Ovary (tissue), 9 donors: ENCODE data around the gene FILIP1L. TPM values are rescaled to one million over a fixed set of nuclear protein-coding genes. Genes with fewer than 3 reads are reported as not detected.
A peak's percentile ranks its signal among the peaks of the same experiment; 100 is the strongest.
"Not testable (repeated sequence)": the region's sequence is repeated elsewhere in the genome, so short reads cannot be mapped to it uniquely, and the experiment has no call there.

Source experiments
- DNase-seq, 5 donors: peaks; one replicate each; pipeline ENCODE4 v3.0.0-alpha.2; 2019 to 2020
- H3K27ac ChIP-seq, 2 donors: fragments of 200-600 bp; one replicate each; pipeline versions ENCODE4 v1.5.1 to v1.8.0; 2019 to 2022
- H3K27me3 ChIP-seq: fragments of 200-600 bp; one replicate; pipeline ENCODE4 v1.8.0; 2022
- H3K36me3 ChIP-seq: fragments of 200-600 bp; sonication (generic); one replicate; pipeline ENCODE4 v1.5.1; 2019
- H3K4me1 ChIP-seq: one replicate; pipeline ENCODE4 v1.8.1; 2013; ENCODE audit warnings: mild to moderate bottlenecking, moderate library complexity; ENCODE audit not compliant: insufficient read depth
- H3K4me3 ChIP-seq: fragments of 200-600 bp; sonication (generic); one replicate; pipeline ENCODE4 v1.5.1; 2017
- H3K9me3 ChIP-seq, 2 donors: fragments of 200-600 bp in 1 of 2; sonication (generic) in 1 of 2; one replicate each; pipeline versions ENCODE4 v1.5.1 to v1.8.1; 2013 to 2019; ENCODE audit warnings: mild to moderate bottlenecking in 1 of 2, moderate library complexity in 1 of 2
- EP300 ChIP-seq: sonication (generic); formaldehyde crosslinking; IDR thresholded peaks from one replicate; pipeline ENCODE4 v1.6.1; 2017; ENCODE audit warnings: antibody characterized with exemption
- POLR2A ChIP-seq: fragments of 450-650 bp; IDR thresholded peaks from one replicate; pipeline ENCODE4 v1.6.1; 2017; ENCODE audit warnings: antibody characterized with exemption, mild to moderate bottlenecking, moderate library complexity
- WGBS, 3 donors: extraction: QIAGEN DNeasy Blood & Tissue Kit in 1 of 3; methylation state at CpG; one replicate each; pipeline versions ENCODE4 v1.1.5 to v1.1.7; 2013 to 2017; 5-methylcytosine and 5-hydroxymethylcytosine counted together
- intact Hi-C, 4 donors: fragments of 100-400 bp; cut with DNase I; formaldehyde crosslinking; loops; one replicate each; pipeline versions ENCODE4 v1.11.0 to v1.15.1; 2022 to 2023
- polyA plus RNA-seq, 2 donors: library from polyadenylated mRNA; stranded (reverse); fragments of 200-250 nt in 1 of 2; fragments of 350-450 nt in 1 of 2; fragmentation: Illumina TruSeq in 1 of 2; extraction: RNeasy Lipid Tissue Mini Kit (QIAGEN cat#74804) in 1 of 2; gene quantifications; one replicate each; pipeline ENCODE4 v1.2.3, GENCODE V29; 2013 to 2014
- total RNA-seq, 7 donors: library from RNA; depleted of rRNA in 2 of 7; stranded (reverse); fragments of >200 nt in 2 of 7; fragmentation: NEBNext Ultra II Directional in 3 of 7; extraction: Animal tissue kit (Norgen Biotek cat#: 25700) in 3 of 7; gene quantifications; one replicate each; pipeline versions ENCODE4 v1.1.0 to v1.2.4, GENCODE V29; 2016 to 2023
- TF ChIP-seq, protein P1 (sequence below), 3 donors: fragments of 450-650 bp in 2 of 3; fragments of 200-600 bp in 1 of 3; IDR thresholded peaks; one replicate each; pipeline versions ENCODE4 v1.5.1 to v1.8.0; 2016 to 2022; ENCODE audit warnings: antibody characterized with exemption in 3 of 3, mild to moderate bottlenecking in 1 of 3
- donor health status: DM: no; HTN: no; CAD: no; lungs with moderate emphysema.
- donor health status: DM: no; HTN: no; CAD: no.
- donor health status: Bipolar disorder and iron deficiency.
- donor health status: DM: yes; HTN: yes; CAD: no.
- donor health status: DM: no; HTN: no; CAD: no.
- donor health status: DM: yes; HTN: yes; CAD: no.

FILIP1L gene
- total and polyA plus RNA-seq, 9 donors, result 23.7 to 174 (median 110) TPM

DNA sequence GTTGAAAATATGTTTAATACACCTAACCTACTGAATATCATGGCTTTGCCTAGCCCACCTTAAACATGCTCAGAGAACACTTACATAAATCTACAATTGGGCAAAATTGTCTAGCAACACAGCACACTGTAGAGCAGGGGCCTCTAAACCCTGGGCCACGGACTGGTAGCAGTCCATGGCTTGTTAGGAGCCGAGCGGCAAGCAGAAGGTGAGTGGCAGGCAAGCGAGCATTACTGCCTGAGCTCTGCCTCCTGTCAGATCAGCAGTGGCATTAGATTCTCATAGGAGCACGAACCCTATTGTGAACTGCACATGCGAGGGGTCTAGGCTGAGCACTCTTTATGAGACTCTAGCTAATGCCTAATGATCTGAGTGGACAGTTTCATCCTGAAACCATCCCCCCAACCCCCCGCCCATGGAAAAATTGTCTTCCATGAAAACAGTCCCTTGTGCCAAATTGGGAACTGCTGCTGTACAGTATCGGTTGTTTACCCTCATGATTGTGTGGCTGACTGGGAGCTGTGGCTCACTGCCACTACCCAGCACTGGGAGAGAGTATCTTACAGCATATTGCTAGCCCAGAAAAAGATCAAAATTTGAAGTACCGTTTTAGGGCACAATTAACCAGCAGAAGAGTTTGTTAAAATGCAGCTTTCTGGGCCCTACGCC lies 270.6 kb downstream of the FILIP1L start:
- peak overlapping the region; percentile 60 to 69 for H3K27ac ChIP-seq
- peak in 4 of 5 donors; percentile 21 to 45 (median 42) for DNase-seq
- no peaks in the 10 kb centered on the region for H3K9me3 ChIP-seq
- no peak for TF ChIP-seq EP300
- TF ChIP-seq POLR2A, result no peak
- TF ChIP-seq, protein P1, sequence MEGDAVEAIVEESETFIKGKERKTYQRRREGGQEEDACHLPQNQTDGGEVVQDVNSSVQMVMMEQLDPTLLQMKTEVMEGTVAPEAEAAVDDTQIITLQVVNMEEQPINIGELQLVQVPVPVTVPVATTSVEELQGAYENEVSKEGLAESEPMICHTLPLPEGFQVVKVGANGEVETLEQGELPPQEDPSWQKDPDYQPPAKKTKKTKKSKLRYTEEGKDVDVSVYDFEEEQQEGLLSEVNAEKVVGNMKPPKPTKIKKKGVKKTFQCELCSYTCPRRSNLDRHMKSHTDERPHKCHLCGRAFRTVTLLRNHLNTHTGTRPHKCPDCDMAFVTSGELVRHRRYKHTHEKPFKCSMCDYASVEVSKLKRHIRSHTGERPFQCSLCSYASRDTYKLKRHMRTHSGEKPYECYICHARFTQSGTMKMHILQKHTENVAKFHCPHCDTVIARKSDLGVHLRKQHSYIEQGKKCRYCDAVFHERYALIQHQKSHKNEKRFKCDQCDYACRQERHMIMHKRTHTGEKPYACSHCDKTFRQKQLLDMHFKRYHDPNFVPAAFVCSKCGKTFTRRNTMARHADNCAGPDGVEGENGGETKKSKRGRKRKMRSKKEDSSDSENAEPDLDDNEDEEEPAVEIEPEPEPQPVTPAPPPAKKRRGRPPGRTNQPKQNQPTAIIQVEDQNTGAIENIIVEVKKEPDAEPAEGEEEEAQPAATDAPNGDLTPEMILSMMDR (IDR thresholded peaks at IDR 0.05), result no peak
- intact Hi-C loops, result loop anchor here in 2 of 4 donors (5.0 kb wide), 1 partner anchor 414 kb away; no protein-coding TSS in a partner anchor
- no peaks in the 10 kb centered on the region for H3K27me3 ChIP-seq
- no peaks in the 10 kb centered on the region for H3K36me3 ChIP-seq
- no peak overlapping the region for H3K4me3 ChIP-seq
- WGBS, 3 donors, result 20 to 23% (median 23%) methylated on average over 10 of the region's 10 CpGs
- H3K4me1 ChIP-seq, result peaks cover 8% of the 10 kb centered on the region

DNA sequence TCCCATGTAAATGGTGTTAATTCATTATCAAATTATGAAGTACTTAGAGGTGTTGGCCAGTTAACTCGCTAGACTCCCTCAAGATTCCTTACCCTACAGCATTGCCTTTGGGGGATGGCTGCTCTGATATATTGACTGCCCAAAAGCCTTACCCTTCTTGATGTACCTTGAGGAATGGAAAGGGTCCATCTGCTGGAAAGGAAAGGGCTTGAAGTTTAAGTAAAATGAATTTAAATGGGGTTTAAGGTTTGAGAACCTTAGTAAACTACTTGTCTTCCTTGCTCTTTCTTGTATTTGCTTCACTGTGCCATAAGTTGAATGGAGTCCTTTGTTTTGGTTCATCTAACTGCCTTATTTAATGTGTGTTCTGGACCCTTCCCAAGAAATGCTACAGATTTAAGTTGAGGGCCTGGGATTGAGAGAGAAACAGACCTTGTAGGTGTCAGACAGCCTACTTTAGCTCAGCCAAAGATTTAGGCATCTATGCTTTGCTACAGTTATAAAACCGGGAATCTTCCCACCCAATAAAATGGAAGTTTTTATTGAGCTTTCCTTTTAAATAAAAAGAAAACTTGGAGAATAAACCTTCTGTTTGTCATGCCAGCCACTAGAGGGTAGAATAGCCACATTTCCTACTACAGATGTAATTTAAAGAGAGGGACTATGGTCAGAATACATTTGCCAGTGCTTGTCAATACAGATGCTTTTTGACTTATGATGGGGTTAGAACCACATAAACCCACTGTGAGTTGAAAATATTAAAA lies 271.3 kb downstream of the FILIP1L start:
- no peaks in the 10 kb centered on the region for H3K27me3 ChIP-seq
- H3K36me3 ChIP-seq, result no peaks in the 10 kb centered on the region
- no peak for DNase-seq
- H3K9me3 ChIP-seq, result no peaks in the 10 kb centered on the region
- 44 to 48% (median 44%) methylated on average over 2 of the region's 2 CpGs for WGBS, 3 donors
- H3K4me1 ChIP-seq, result peaks cover 8% of the 10 kb centered on the region
- H3K4me3 ChIP-seq, result no peak overlapping the region
- TF ChIP-seq, protein P1 (IDR thresholded peaks at IDR 0.05), result peak in 2 of 3 donors; percentile 80 to 82
- no peak for TF ChIP-seq EP300
- peak overlapping the region in 1 of 2 donors; percentile 69 for H3K27ac ChIP-seq
- intact Hi-C loops, result loop anchor here in 2 of 4 donors (5.0 kb wide), 1 partner anchor 414 kb away; no protein-coding TSS in a partner anchor

DNA sequence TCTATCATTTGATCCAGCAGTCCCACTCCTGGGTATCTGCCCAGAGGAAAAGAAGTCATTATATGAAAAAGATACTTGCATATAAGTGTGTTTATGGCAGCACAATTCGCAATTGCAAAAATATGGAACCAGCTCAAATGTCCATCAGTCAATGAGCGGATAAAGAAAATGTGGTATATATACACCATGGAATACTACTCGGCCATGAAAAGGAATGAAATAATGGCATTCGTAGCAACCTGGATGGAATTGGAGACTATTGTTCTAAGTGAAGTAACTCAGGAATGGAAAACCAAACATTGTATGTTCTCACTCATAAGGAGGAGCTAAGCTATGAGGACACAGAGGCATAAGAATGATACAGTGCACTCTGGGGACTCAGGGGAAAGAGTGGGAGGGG lies 272.4 kb downstream of the FILIP1L start:
- H3K4me1 ChIP-seq, H3K27me3 ChIP-seq, DNase-seq, H3K36me3 ChIP-seq, H3K27ac ChIP-seq, H3K9me3 ChIP-seq, H3K4me3 ChIP-seq: not testable (repeated sequence)
- 96 to 98% (median 97%) methylated on average over 4 of the region's 4 CpGs for WGBS, 3 donors
- intact Hi-C loops, result loop anchor here in 2 of 4 donors (5.0 kb wide), 1 partner anchor 415 kb away; no protein-coding TSS in a partner anchor

DNA sequence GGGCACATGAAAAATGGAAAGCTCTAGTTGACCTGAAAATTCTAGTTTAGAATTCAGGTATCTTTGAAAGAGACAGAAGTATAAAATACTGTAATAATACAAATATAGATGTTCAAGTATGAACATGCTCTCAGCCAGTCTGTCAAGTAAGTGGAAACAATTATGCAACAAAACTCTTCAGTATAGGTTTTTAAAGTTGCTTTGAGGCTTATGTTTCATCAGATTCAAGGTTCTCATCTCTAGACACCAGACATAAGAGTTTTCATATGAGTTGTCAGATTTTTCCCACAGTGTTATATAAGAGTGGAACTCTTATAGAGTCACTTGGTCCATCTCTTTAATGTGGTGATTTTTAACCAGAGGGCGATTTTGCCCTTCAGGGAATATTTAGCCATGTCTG lies 274.7 kb downstream of the FILIP1L start:
- no peak overlapping the region for H3K27ac ChIP-seq
- DNase-seq, result no peak
- H3K27me3 ChIP-seq, result no peaks in the 10 kb centered on the region
- intact Hi-C loops, result loop anchor here in 3 of 4 donors (5.0 to 10.0 kb wide), 3 partner anchors 413 to 755 kb away; no protein-coding TSS in a partner anchor
- peaks cover 8% of the 10 kb centered on the region for H3K4me1 ChIP-seq
- TF ChIP-seq, protein P1 (IDR thresholded peaks at IDR 0.05), result no peak
- TF ChIP-seq POLR2A, result no peak
- TF ChIP-seq EP300, result no peak
- 86 to 93% (median 92%) methylated on average over 1 of the region's 1 CpG for WGBS, 3 donors
- no peak overlapping the region for H3K4me3 ChIP-seq
- no peaks in the 10 kb centered on the region for H3K9me3 ChIP-seq
- H3K36me3 ChIP-seq, result no peaks in the 10 kb centered on the region

DNA sequence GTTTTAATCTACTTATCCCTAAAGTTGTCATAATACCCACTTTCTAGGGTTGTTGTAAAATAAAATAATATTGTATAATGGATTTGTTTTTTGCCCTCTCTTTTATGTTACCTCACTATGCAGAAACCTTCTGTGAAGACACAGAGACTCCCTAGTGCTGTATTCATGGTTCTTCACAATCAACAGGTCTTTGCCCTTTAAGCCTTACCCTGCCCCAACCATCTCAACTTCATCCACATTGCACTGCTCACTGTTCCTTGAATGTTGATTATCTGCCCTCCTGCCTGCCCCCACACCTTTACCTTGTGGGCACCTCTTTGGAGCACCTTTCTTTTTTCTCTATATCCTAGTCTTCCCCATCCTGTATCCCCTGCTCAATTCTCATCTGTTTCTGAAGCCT lies 275.5 kb downstream of the FILIP1L start:
- no peak overlapping the region for H3K27ac ChIP-seq
- no peak for DNase-seq
- H3K9me3 ChIP-seq, result no peaks in the 10 kb centered on the region
- intact Hi-C loops, result loop anchor here in 1 of 4 donors (5.0 to 10.0 kb wide), 2 partner anchors 414 to 756 kb away; no protein-coding TSS in a partner anchor
- no peak overlapping the region for H3K4me3 ChIP-seq
- no peaks in the 10 kb centered on the region for H3K36me3 ChIP-seq
- H3K4me1 ChIP-seq, result peaks cover 4% of the 10 kb centered on the region
- H3K27me3 ChIP-seq, result no peaks in the 10 kb centered on the region
- TF ChIP-seq EP300 (no peak), POLR2A (no peak)
- TF ChIP-seq, protein P1 (IDR thresholded peaks at IDR 0.05), result no peak
